ENCODE measurements around the gene HIVEP1.

HIVEP1 gene

DNA sequence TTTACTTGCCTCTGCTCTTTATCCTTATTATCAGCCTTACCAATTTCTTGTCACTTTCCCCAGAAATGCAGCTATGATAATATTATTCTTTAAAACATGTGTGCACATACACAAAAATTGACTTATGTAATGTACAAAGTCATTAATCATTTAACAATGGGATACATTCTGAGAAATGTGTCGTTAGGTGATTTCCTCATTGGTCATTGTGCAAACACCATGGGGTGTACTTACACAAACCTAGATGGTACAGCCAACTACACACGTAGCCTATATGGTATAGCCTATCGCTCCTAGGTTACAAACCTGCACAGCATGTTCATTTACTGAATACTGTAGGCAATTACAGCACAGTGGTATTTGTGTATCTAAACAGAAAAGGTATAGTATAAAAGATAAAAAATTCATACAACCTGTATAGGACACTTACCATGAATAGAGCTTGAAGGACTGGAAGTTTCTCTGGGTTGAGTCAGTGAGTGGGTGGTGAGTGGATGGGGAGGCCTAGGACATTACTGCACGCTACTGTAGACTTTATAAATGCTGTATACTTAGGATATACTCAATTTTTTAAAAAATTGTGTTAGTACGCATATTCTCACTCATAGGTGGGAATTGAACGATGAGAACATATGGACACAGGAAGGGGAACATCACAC is 56.9 kb downstream of the HIVEP1 start:
- H3K4me3 Mint-ChIP-seq = no peak overlapping the region
- ATAC-seq (replicated peaks; ENCODE audit: extremely low read depth, poor library complexity, severe bottlenecking) (no peak), DNase-seq (ENCODE audit: low spot score in 2 of 2) (no peak)
- H3K4me1 Mint-ChIP-seq = peaks cover 48% of the 10 kb centered on the region
- no peak overlapping the region for H3K27ac Mint-ChIP-seq (ENCODE audit: low read depth)
- H3K27me3 Mint-ChIP-seq = no peaks in the 10 kb centered on the region
- peaks cover 3% of the 10 kb centered on the region for H3K36me3 Mint-ChIP-seq (ENCODE audit: insufficient read depth)
- no peaks in the 10 kb centered on the region for H3K9me3 Mint-ChIP-seq

DNA sequence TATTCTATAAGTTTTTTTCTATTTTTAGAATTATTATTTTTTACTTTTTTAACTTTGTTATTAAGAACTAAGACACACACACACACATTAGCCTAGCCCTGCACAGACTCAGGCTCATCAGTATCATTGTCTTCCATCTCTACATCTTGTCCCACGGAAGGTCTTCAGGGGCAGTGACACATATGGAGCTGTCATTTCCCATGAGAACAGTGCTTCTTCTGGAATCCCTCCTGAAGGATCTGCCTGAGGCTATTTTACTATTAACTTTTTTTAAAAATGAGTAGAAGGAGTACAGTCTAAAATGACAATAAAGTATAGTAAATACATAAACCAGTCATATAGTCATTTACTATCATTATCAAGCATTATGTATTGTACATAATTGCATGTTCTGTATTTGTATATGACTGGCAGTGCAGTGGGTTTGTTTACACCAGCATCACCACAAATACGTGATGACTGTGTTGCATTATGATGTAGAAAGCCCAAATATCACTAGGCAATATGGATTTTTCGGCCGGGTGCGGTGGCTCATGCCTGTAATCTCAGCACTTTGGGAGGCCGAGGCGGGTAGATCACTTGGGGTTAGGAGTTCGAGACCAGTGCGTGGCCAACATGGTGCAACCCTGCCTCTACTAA is 57.9 kb downstream of the HIVEP1 start:
- Mint-ChIP-seq H3K36me3 (ENCODE audit: insufficient read depth) (peaks cover 3% of the 10 kb centered on the region), H3K4me1 (peaks cover 43% of the 10 kb centered on the region), H3K4me3 (no peak overlapping the region), H3K27ac (ENCODE audit: low read depth) (no peak overlapping the region), H3K27me3 (no peaks in the 10 kb centered on the region), H3K9me3 (no peaks in the 10 kb centered on the region)
- ATAC-seq (replicated peaks; ENCODE audit: extremely low read depth, poor library complexity, severe bottlenecking) = no peak
- DNase-seq (ENCODE audit: low spot score in 2 of 2) = no peak

DNA sequence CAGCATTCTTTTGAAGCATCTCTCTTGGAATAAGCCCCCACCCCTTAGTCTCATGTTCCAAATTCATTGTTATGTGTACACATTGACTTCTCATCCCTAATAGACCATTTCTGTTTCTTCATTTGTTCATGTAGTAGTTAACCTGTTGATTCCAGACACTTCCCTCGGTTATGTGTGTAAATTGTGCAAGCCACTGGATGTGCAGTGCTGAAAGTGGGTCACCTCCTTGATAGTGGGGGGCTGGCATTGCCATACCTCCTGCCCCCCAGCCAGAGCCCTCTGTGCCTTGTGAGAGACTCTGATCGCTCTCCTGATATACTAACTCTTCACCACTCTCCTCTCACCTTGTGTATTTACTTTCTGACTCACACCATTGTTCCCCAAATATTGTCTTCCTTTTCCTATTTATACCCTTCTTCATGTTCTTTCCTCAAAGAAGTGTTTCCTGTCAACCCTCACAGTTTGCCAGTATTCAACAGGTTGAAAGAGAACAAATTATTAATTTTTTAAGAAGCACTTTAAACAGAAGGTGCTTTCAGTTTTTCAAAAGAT is 59.0 kb downstream of the HIVEP1 start:
- no peaks in the 10 kb centered on the region for H3K27me3 Mint-ChIP-seq

DNA sequence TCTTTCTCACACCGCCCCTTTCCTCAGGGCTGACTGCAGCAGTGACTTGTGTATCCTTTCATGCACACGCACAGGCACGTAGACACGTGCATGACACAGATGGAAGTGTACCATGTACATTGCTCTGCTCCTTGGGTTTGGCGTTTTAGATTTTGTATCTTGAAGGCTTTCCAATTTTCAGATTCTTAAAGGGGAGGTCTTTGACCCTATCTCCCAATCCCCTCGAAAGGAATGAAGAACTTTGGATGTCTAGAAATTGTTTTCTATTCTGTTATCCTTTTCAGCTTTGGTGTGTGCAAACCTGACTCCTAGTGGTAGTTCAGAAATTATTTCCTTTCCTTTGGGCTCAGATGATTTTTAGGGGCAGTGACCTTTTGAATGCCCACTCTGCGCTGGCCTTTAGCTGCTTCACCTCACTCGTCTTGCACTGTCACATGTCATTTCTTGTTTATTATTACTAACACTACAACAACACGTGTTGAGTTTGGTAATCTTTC is 63.0 kb downstream of the HIVEP1 start:
- no peak for ATAC-seq (replicated peaks; ENCODE audit: extremely low read depth, poor library complexity, severe bottlenecking)
- no peak overlapping the region for H3K4me3 Mint-ChIP-seq

More for the DNA sequence above, 59.0 kb downstream of the HIVEP1 start:
- H3K4me3 Mint-ChIP-seq = no peak overlapping the region
- no peaks in the 10 kb centered on the region for H3K36me3 Mint-ChIP-seq (ENCODE audit: insufficient read depth)
- peaks cover 36% of the 10 kb centered on the region for H3K4me1 Mint-ChIP-seq
- H3K27ac Mint-ChIP-seq (ENCODE audit: low read depth) = peak overlapping the region; percentile 53
- ATAC-seq (replicated peaks; ENCODE audit: extremely low read depth, poor library complexity, severe bottlenecking) = no peak
- no peak for DNase-seq (ENCODE audit: low spot score in 2 of 2)
- H3K9me3 Mint-ChIP-seq = no peaks in the 10 kb centered on the region

DNA sequence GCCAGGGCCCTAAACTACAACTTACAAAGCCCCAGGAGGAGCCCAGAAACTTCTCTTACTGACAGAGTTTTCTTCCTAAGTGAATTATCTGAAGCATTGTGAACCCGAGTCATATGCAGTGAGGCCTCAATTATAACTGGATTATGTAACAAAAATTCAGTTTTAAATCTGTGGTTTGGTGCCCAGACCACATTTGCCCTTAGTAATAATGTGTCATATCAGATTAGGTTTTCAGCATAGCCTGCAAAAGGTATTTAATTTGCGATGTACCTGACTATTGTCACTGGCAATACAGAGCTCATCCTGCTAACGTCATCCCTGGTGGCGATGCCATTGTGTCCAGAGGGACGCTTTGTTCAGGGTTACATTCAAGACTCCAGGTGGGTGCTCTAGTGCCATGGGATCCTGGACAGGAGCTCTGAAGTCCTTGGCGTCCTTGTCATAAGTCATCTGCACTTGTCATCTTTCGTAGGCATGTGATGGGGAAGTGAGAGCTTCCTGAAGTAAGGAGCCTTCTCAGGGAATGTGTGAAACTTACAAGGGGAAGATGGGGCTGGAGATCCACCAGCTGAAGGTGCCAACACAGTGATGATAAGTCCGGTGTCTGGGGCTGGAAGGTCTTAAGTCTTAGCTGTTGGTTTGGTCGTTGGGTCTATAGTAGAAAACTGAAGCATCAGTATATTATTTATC is 65.1 kb downstream of the HIVEP1 start:
- no peaks in the 10 kb centered on the region for H3K27me3 Mint-ChIP-seq
- H3K9me3 Mint-ChIP-seq = no peaks in the 10 kb centered on the region
- no peaks in the 10 kb centered on the region for H3K36me3 Mint-ChIP-seq (ENCODE audit: insufficient read depth)
- ATAC-seq (replicated peaks; ENCODE audit: extremely low read depth, poor library complexity, severe bottlenecking) = no peak
- DNase-seq (ENCODE audit: low spot score in 2 of 2) = no peak
- no peak overlapping the region for H3K4me3 Mint-ChIP-seq
- no peak overlapping the region for H3K27ac Mint-ChIP-seq (ENCODE audit: low read depth)
- H3K4me1 Mint-ChIP-seq = peaks cover 37% of the 10 kb centered on the region

More for the DNA sequence above, 63.0 kb downstream of the HIVEP1 start:
- DNase-seq (ENCODE audit: low spot score in 2 of 2) = no peak
- no peaks in the 10 kb centered on the region for H3K9me3 Mint-ChIP-seq
- no peak overlapping the region for H3K27ac Mint-ChIP-seq (ENCODE audit: low read depth)
- no peaks in the 10 kb centered on the region for H3K27me3 Mint-ChIP-seq
- peaks cover 33% of the 10 kb centered on the region for H3K4me1 Mint-ChIP-seq
- no peaks in the 10 kb centered on the region for H3K36me3 Mint-ChIP-seq (ENCODE audit: insufficient read depth)

DNA sequence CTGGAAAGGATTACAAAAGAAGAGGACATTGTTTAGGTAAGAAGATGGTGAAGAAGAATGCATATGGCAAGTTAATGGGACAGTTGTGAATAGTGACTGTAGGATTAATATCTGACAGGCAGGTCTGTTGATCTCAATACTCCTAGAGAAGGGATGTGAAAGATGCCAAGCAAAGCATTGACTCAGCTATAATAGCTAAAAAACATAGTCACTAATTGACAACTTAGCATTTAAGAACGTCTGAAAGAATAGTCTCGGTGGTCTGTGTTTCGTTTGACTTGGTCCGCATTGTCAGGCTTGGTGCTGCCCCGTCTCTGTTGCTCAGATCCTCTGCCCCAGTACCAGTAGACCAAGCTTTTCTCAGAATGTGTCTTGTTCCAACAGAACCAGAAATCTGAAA is 65.9 kb downstream of the HIVEP1 start:
- Mint-ChIP-seq H3K27ac (ENCODE audit: low read depth) (no peak overlapping the region), H3K36me3 (ENCODE audit: insufficient read depth) (no peaks in the 10 kb centered on the region), H3K9me3 (no peaks in the 10 kb centered on the region), H3K27me3 (no peaks in the 10 kb centered on the region), H3K4me1 (peaks cover 34% of the 10 kb centered on the region), H3K4me3 (no peak overlapping the region)
- DNase-seq (ENCODE audit: low spot score in 2 of 2) (no peak), ATAC-seq (replicated peaks; ENCODE audit: extremely low read depth, poor library complexity, severe bottlenecking) (no peak)

DNA sequence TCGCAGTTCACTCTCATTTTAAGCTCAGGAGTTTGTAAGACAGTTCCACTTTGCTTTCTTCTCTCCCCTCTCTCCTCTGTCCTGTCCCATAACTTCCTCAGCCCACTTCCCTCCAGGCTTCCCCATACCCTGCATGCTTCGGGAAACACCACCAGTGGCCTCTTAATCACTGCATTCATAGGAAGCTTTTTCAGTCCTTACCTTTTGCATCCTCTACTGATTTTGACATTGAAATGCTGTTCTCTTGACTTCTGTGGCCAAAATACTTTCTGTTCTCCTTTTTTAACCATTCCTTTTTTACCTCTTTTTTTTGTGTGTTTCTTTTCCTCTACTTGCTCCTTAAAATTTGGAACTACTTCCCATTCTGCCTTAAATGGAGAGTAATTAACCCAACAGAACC is 69.7 kb downstream of the HIVEP1 start:
- DNase-seq (ENCODE audit: low spot score in 2 of 2) = no peak
- H3K9me3 Mint-ChIP-seq = no peaks in the 10 kb centered on the region
- H3K36me3 Mint-ChIP-seq (ENCODE audit: insufficient read depth) = no peaks in the 10 kb centered on the region
- no peak for ATAC-seq (replicated peaks; ENCODE audit: extremely low read depth, poor library complexity, severe bottlenecking)
- H3K4me1 Mint-ChIP-seq = peaks cover 44% of the 10 kb centered on the region
- no peak overlapping the region for H3K27ac Mint-ChIP-seq (ENCODE audit: low read depth)
- H3K4me3 Mint-ChIP-seq = no peak overlapping the region
- no peaks in the 10 kb centered on the region for H3K27me3 Mint-ChIP-seq

DNA sequence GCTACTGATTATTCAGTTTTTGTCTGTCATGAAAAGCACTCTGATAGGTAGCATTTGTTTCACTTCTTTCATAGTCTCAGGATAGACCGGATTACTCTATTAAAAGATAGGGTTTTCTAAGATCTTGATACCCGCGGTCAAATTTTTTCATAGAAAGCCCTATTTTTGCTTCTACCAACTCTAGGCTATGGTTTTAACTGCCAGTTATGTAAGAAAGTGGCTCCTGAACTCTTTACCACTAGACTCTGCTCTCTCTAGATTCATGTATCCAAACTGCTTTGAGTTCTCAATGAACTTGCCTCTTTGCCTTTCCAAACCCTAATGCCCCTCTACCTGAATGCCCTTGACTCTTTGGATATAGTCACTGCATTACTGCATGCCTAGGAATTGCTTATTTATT is 70.3 kb downstream of the HIVEP1 start:
- no peak overlapping the region for H3K27ac Mint-ChIP-seq (ENCODE audit: low read depth)
- H3K36me3 Mint-ChIP-seq (ENCODE audit: insufficient read depth) = no peaks in the 10 kb centered on the region
- DNase-seq (ENCODE audit: low spot score in 2 of 2) (no peak), ATAC-seq (replicated peaks; ENCODE audit: extremely low read depth, poor library complexity, severe bottlenecking) (no peak)
- no peak overlapping the region for H3K4me3 Mint-ChIP-seq
- no peaks in the 10 kb centered on the region for H3K9me3 Mint-ChIP-seq
- no peaks in the 10 kb centered on the region for H3K27me3 Mint-ChIP-seq
- peaks cover 44% of the 10 kb centered on the region for H3K4me1 Mint-ChIP-seq

DNA sequence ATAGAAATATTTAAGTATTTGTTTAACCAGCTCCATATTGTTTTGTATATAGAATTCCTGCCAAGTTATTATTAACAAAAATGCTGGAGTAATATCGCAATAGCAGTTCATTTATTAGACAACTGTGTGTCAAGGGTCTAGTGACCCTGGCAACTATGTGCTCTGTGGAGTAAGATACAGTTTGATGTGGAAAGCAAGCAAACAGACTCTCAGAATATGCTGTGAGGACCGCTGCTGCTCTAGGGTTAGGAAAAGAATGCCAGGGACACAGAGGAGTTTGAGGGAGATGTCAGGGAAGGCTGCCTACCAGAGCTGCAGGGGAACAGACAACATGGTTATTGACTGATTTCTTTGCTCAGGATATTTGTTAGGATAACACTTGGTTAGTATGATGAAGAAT is 71.2 kb downstream of the HIVEP1 start:
- Mint-ChIP-seq H3K36me3 (ENCODE audit: insufficient read depth) (no peaks in the 10 kb centered on the region), H3K4me1 (peaks cover 44% of the 10 kb centered on the region), H3K4me3 (no peak overlapping the region), H3K27ac (ENCODE audit: low read depth) (no peak overlapping the region), H3K9me3 (no peaks in the 10 kb centered on the region), H3K27me3 (no peaks in the 10 kb centered on the region)
- no peak for DNase-seq (ENCODE audit: low spot score in 2 of 2)
- no peak for ATAC-seq (replicated peaks; ENCODE audit: extremely low read depth, poor library complexity, severe bottlenecking)

DNA sequence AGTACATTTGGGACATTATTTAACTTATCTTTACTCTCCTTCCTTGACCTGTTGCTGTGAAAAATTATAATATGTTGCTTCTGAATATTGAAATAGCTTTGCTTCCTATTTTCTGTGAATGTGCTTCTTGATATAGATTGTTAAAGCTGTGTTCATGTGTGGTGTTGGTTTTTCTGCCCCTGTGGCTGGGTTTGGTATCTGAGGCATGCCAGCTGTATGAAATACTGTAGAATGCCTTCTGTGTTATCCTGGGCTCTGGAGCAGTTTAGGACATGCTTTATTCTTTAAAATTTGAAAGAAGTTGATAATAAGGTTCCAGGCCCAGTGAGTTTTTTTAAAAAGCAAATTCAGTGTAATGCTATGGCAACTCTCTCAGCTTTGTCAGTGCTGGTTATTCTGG is 71.7 kb downstream of the HIVEP1 start:
- peaks cover 44% of the 10 kb centered on the region for H3K4me1 Mint-ChIP-seq
- H3K27me3 Mint-ChIP-seq = no peaks in the 10 kb centered on the region
- no peaks in the 10 kb centered on the region for H3K36me3 Mint-ChIP-seq (ENCODE audit: insufficient read depth)
- DNase-seq (ENCODE audit: low spot score in 2 of 2) = no peak
- no peaks in the 10 kb centered on the region for H3K9me3 Mint-ChIP-seq
- H3K4me3 Mint-ChIP-seq = no peak overlapping the region
- no peak overlapping the region for H3K27ac Mint-ChIP-seq (ENCODE audit: low read depth)
- no peak for ATAC-seq (replicated peaks; ENCODE audit: extremely low read depth, poor library complexity, severe bottlenecking)

DNA sequence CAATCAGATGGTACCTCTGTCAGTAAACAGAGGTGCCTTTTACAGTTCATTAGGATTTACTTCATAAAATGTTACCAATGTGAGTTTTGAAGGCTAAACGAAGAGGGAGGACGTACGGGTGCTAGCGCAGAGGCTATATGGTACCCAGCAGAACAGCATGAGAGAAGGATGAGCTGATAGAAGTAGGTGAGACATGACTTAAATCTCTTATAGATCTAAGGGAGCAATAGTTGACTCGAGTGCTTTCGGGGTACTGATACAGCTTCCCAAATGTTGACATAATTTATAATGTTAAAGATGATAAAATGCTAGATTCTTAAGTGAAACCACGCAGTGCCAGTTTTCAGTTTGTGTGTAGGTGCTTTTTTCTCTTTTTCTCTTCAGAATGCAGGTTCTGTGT is 72.6 kb downstream of the HIVEP1 start:
- no peak for ATAC-seq (replicated peaks; ENCODE audit: extremely low read depth, poor library complexity, severe bottlenecking)
- H3K4me1 Mint-ChIP-seq = peaks cover 44% of the 10 kb centered on the region
- H3K9me3 Mint-ChIP-seq = no peaks in the 10 kb centered on the region
- no peak overlapping the region for H3K27ac Mint-ChIP-seq (ENCODE audit: low read depth)
- H3K27me3 Mint-ChIP-seq = no peaks in the 10 kb centered on the region
- H3K36me3 Mint-ChIP-seq (ENCODE audit: insufficient read depth) = peaks cover 1% of the 10 kb centered on the region
- H3K4me3 Mint-ChIP-seq = no peak overlapping the region
- DNase-seq (ENCODE audit: low spot score in 2 of 2) = no peak

DNA sequence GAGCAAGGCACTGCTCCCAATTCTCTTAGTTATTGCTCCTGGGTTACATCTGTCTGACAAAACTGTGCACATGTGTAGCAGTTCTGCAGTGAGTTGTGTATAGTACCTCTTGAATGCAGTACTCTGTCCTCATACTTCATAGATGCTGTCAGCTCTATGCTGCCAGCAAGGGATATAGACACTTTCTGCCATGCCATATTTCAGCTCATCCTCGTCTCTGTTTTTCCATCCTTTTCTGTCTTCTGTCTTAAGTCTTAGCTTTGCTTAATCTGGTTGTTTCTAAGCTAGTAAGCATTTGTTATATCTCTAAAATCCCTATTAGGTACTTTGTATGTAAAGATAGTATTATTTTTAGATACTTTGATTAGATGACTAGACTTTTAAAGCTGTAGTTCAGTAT is 76.4 kb downstream of the HIVEP1 start:
- no peak for DNase-seq (ENCODE audit: low spot score in 2 of 2)
- Mint-ChIP-seq H3K27me3 (no peaks in the 10 kb centered on the region), H3K4me1 (peaks cover 21% of the 10 kb centered on the region), H3K4me3 (no peak overlapping the region), H3K36me3 (ENCODE audit: insufficient read depth) (peaks cover 4% of the 10 kb centered on the region), H3K27ac (ENCODE audit: low read depth) (no peak overlapping the region), H3K9me3 (no peaks in the 10 kb centered on the region)
- ATAC-seq (replicated peaks; ENCODE audit: extremely low read depth, poor library complexity, severe bottlenecking) = no peak

DNA sequence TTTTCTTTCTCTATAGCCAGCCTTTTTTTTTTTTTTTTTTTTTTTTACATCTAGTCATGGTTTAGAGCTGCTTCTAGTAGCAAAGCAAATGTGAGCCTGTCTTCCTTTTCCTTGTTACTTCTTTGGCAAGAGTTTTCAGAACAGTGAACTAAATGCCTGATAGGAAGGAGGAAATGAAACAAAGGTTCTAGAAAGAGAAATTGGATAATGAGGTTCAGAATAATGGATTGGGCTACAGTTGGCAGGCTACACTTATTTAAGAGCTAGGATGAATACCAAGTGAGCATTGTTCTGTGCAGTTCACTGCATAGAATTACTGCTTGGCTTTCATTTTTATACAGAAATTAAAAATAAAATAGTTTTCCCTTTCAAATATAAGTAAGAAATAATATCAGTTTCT is 78.6 kb downstream of the HIVEP1 start:
- DNase-seq (ENCODE audit: low spot score in 2 of 2) = no peak
- no peaks in the 10 kb centered on the region for H3K27me3 Mint-ChIP-seq
- H3K27ac Mint-ChIP-seq (ENCODE audit: low read depth) = no peak overlapping the region

More for the DNA sequence above, 78.6 kb downstream of the HIVEP1 start:
- Mint-ChIP-seq H3K4me1 (peaks cover 7% of the 10 kb centered on the region), H3K4me3 (no peak overlapping the region), H3K36me3 (ENCODE audit: insufficient read depth) (peaks cover 4% of the 10 kb centered on the region), H3K9me3 (no peaks in the 10 kb centered on the region)
- no peak for ATAC-seq (replicated peaks; ENCODE audit: extremely low read depth, poor library complexity, severe bottlenecking)
